GM21723 (cell line): Measurements from ENCODE around the gene GSK3A.

Experiments used
- ATAC-seq: cut with Tn5 transposase; IDR thresholded peaks from one replicate; pipeline ENCODE4 v1.9.1; 2021; ENCODE audit warnings: mild to moderate bottlenecking, moderate library complexity; ENCODE audit not compliant: unreplicated experiment

The GSK3A gene

GRCh38 chr19:42249769-42250168 is 7.4 kb upstream of the GSK3A start:
- no peak for ATAC-seq

DNA sequence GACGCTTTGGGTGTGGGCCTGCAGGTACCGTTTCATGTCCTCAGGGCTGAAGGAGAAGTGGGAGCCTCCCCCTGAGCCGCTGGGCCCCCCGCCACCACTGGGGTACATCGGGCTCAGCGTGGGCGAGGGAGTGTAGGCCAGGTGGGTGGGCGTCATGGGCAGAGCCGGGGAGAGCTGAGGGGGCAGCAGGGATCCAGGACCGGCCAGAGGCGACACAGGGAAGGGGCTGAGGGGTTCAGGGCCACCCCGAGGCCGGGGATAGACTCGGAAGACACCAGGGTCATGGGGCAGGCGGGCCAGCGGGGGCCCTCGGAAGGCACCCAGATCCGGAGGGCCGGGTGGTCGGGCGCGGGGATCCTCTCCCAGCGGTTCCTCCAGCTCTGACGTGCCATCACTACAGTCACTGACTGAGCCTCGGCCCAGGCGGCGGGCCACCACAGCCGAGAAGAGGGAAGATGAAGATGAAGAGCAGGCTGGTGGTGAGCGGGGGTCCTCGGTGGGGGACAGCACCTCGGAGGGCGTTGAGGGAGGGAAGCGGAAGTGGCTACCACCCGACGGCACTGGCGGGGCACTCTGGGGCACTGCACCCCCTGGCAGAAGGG is 6.8 kb upstream of the GSK3A start:
- ATAC-seq: no peak

DNA sequence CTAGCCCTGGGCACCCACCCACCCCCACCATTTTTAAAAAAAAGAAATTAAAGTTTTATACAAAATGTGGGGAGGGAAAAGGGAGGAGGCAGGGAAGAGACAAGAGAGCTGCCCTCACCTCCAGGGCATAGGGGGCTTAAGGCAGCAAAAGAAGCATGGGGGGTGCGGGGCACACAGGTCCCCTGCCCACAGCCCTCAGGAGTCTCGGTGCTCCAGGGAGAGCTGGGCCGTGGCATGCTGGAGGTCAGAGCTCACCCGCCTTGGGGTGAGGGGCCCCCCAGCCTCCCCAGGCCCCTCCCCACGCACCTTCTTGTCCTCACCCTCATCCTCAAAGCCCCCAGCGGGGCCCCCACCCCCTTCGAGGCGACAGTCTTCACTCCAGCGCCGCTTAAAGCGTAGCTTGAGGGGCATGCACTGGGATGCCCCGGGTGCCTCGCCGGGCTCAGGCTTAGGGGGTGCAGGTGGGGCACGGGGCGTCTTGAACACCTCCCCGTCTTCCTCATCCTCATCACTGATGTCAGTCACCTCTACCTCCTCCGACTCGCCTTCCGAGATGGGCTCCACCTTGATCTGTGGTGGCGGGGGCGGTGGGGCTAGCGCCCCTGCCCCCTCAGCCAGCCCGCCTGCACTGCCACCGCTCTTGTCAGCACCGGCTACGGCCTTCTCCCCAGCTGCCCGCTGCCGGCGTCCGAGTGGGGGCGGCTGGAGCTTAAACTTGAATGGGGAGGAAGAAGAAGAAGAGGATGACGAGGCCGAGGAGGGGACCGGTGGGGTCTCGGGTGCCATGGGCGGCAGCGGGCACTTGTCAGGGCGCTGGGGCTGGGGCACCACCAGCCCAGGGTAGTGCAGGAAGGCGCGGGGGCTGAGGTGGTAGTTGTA is 6.1 kb upstream of the GSK3A start:
- ATAC-seq: no peak

GRCh38 chr19:42247640-42248199 is 5.3 kb upstream of the GSK3A start:
- no peak for ATAC-seq

DNA sequence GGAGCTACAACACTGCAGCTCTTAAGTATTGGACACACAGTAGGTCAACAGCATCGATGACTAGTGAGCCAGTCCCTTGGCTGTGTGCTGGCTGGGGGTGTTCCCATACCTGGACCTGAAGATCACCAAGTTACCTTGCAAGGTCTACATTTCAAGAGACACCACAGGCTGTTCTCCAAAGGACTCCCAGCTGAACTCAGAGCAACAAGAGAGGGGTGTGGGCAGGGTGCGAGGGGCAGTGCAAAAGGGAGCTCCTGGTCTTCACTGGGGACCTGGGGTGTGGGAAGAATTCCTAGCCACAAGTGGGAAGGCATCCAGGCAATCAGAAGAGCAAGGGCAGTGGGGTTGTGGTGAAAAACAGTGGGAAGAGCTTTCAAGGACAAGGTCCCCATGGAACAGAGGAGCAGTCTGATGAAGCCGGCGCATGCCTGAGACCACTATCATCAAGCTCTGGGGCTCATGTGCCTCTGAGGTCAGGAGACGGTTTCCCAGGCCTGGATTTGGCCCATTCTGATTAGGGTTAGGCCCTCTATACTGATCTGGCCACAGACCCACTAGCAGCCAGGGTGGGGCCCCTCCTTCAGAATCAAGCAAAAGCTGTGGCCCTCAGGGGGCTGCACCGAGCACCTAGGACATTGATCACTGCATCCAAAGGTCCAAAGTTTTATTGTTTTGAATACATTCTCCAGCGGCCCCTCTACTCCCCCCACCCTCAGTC is 4.7 kb upstream of the GSK3A start:
- no peak for ATAC-seq

DNA sequence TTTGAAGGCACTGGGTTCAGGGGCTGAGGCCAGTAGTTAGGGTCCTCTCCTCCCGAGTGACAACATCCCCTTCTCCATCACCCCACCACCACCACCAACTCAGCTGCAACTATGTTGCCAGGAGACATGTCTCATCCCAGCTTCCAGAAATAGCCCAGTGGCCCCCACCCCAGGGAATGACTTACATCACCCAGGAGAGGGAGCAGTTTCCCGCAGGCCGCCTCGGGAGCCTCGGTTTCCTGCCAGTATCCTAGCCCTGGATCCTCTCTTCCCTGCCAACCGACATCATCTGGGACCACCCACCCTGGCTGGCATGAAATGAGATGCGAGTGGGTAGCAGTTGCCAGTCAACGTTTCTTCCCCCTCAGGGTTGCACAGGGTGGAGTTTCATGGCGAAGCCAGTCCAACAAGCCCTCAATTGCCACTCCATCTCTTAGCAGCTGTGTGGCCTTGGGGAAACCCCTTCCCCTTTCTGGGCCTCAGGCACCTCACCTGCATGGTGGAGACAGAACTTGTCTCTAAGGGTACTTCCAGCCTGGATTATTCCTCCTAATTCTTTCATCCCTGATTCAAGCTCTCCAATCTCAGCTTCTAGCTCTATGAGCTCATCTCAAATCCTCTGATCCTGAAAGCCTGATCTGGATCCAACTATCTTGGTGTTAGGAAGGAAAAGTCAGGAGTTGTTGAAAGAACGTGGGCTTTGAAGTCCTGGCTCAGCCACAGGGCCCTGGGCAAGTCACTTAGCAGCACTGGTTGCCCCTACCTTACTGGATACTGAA is 3.9 kb upstream of the GSK3A start:
- ATAC-seq: no peak

DNA sequence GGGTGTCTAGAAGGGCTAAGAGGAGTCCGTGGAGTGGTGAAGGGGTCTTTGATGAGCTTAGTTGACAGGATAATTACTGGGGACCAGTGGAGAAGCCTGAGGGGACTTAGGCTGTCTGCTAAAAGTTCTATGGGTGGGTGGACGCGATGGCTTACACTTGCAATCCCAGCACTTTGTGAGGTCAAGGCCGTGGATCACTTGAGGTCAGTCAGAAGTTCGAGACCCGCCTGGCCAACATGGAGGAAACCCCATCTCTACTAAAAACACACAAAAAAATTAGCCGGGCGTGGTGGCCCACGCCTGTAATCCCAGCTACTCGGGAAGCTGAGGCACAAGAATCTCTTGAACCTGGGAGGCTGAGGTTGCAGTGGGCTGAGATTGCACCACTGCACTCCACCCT is 2.8 kb upstream of the GSK3A start:
- no peak for ATAC-seq

DNA sequence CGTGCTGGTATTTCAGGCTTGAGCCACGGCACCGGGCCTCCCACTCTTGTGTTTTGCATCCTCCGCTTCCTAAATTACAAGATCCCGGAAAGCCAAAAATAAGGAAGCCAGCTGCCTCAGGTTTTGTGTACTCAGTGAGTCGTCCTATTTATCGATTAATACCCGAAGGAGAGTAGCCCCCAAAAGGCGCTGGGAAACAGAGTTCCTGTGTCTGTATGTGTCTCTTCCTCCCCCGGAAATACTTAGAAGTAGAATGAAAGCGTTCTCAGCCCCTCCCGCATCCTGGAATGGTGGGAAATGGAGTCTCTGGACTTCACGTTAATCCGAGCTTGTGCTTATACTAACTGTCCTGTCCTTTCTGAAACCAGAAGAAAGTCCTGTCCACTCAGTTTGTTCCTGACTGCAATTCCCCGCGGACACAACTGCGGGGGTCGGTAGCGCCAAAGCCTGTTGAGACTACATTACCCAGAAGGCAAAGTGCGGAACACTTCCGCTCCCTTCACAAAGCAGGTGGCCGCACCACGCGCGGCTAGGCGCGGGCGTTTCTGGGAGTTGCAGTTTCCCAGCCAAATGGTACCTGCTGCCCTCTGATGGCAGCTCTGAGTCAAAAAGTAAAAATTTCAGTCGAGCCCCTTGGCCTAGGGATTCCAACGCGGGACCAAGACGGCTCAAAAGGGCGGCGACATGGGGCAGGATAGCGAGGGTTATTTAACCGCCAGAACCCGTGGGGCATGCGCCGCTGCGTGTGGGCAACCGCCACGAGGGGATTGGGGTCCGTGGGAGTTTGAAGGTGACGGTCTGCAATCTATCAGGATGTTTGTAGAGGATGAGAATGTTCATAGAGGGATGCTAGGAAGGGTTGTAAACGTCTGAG is 2.2 kb upstream of the GSK3A start:
- peak; percentile 42 for ATAC-seq

- ATAC-seq: peak; percentile 3
Measured at GRCh38 chr19:42242069-42242511, 312 bp downstream of the GSK3A start.

GRCh38 chr19:42241279-42241678 is 1.1 kb downstream of the GSK3A start:
- no peak for ATAC-seq

DNA sequence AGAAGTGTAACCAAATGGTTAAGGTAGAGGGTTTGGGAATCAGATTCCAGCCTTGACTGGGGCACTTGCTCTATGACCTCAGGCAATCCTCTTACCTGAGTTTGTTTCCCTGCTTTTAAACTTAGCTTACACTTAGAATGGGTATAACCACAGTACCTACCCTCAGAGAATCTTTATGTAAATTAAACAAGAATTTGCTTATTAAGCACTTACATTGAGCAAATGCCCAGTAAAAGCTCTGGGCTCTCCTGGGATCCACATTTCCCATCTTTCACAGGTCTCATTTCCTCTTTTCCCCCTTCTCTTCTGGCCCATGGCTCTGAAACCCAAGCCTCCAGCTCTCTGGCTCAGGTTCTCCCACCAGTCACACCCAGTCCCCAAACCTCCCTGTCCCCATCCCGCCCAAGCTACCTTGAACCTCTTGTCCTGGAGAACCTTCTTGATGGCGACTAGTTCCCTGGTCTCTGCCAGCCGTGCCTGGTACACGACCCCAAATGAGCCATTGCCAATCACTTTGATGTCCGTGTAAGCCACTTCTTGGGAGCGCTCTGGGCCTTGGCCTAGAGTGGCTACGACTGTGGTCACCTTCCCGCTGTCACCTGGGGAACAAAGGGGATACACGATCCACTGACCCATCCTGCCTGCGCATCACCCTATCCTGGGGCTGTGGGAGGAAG is 2.7 kb downstream of the GSK3A start:
- ATAC-seq: no peak

DNA sequence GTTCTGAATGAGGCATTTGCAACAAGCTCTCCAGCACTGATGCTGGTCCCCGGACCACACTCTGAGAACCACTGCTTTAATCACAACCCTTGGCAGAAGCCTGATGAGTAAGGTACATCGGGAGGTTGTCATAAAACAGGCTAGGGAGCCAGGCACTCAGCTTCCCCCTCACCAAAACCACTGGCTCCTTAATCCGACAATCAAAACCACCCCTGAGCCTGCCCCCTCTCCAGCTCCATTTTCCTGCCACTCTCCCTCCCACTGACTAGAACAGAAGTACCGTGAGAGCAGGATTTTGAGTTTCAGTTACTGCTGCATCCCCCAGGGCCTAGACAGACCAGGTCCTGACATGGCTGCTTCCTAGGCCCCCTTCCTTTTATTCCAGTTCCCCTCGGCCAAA is 7.2 kb downstream of the GSK3A start:
- no peak for ATAC-seq

- ATAC-seq: no peak
Measured at GRCh38 chr19:42234364-42234763, 8.0 kb downstream of the GSK3A start.

DNA sequence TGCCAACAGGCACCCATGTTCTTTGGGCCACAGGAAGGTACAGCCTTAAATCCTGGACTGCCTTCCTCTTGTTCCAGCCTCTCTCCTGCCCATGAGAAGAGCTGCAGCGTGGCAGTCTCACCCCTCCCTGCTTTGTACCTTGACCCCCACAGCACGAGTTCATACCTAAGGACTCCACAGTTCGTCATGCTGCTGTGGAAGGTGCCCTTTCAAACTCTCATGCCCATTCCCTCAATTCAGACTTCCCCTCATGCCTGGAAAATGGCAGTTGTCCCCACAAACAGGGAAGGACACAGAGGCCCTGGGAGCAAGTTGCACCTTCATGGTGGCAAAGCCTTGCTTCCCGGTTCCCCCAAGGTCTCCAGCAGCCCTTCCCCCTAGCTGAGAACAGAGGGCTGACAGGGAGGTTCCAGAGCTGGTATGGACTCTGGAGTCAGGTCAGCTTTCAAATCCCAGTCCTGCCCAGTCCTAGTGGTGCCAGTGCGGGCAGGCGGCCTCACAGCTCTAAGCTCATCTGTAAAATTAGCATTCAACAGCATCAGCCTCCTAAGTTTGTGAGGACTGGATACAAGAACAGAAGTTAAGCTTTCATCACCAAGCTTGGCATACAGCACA is 8.6 kb downstream of the GSK3A start:
- no peak for ATAC-seq

DNA sequence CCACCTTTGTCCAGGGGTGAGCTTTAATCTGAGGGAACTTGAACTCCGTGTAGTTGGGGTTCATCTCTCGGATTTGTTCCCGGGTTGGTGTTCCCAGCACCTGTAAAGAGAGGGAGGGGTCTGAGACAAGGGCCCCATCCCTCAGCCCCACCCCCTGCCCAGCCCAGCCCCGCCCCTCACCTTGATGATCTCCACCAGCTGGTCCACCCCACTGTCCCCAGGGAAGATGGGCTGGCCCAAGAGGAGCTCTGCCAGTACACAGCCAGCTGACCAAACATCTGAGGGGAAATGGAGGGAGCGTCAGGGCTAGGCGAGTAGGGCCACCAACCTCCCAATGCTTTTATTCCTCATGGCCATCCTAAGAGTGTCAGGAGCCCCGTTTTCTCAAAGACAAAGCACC is 9.3 kb downstream of the GSK3A start:
- no peak for ATAC-seq

GRCh38 chr19:42232435-42232834 is 10.0 kb downstream of the GSK3A start:
- no peak for ATAC-seq

DNA sequence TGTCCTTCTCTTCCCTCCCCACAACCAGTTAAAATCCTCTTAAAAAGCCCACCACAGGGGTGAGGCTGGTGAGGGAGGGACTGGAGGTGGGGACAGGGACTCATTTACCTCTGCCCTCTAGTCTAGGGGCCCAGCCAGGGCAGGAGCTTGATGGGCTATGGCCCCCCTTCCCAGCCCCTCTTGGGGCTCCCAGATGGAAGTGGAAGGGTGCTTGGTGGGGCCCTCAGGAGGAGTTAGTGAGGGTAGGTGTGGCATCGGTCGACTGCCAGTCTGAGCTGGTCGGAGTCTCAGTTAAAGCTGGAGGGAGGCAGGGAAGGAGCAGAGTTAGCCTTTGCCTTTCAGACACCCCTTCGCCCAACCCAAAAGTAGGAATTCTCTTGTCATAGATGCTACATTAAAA is 11.8 kb downstream of the GSK3A start:
- ATAC-seq: no peak

DNA sequence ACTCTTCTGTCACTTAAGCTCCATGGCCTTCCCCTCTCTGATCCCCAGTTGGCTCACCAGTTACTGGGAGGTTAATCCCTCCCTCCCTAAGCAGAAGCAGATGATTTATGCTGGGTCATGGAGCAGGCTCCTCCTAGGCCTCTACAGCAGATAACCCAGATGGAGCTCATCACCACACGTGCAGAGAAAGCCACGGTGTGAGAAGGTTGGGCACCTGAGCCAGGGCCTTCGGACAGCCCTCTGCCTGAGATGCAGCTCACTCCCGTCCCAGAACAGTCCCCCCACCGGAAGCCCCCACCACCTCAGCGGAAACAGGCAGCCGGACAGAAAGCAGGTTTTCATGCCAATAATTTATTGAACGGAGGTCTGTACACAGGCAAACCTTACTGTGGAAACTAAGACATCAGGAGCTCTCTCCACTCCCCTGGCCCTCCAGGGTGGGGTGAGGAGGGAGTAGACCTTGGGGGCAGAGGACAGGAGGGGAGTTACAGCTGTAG is 12.5 kb downstream of the GSK3A start:
- no peak for ATAC-seq
